HepG2 (cell line): ENCODE measurements around the gene UGGT1. TPM values are rescaled to one million over a fixed set of nuclear protein-coding genes. Genes with fewer than 3 reads are reported as not detected.

ENCODE experiments used
- ATRX ChIP-seq: sonication (generic); formaldehyde crosslinking; IDR thresholded peaks from 2 replicates; pipeline ENCODE4 v1.4.0; 2020; ENCODE audit warnings: missing genetic modification reagents, borderline replicate concordance
- CCDC6 ChIP-seq: sonication (generic); formaldehyde crosslinking; IDR thresholded peaks from 2 replicates; pipeline ENCODE4 v1.8.1; 2022; ENCODE audit warnings: mild to moderate bottlenecking, missing genetic modification reagents, moderate library complexity
- CREB1 ChIP-seq, 2 experiments: fragments of 450-650 bp in 1 of 2; IDR thresholded peaks; 2 replicates each; pipeline ENCODE4 v1.6.1; 2016 to 2017; ENCODE audit warnings: control low read depth in 1 of 2, mild to moderate bottlenecking in 1 of 2, missing compliant biosample characterization in 1 of 2, missing genetic modification characterization in 1 of 2
- HOXA3 ChIP-seq: sonication (generic); formaldehyde crosslinking; IDR thresholded peaks from 2 replicates; pipeline ENCODE4 v1.5.0; 2020; ENCODE audit warnings: missing genetic modification reagents
- MAFF ChIP-seq: IDR thresholded peaks from 2 replicates; pipeline ENCODE4 v1.6.1; 2011; ENCODE audit warnings: low read depth, low read length, improper control_type of control experiment
- PCBP2 ChIP-seq: fragments of 200-400 bp; formaldehyde crosslinking; optimal IDR thresholded peaks from 2 replicates; pipeline ENCODE3; 2018; ENCODE audit warnings: low read length, low read depth; ENCODE audit not compliant: poor library complexity, severe bottlenecking
- TAF15 ChIP-seq: fragments of 200-400 bp; formaldehyde crosslinking; IDR thresholded peaks from one replicate; pipeline ENCODE4 v1.6.1; 2018; ENCODE audit warnings: mild to moderate bottlenecking, low read depth, low read length; ENCODE audit not compliant: poor library complexity, severe bottlenecking
- ZFY ChIP-seq: sonication (generic); formaldehyde crosslinking; IDR thresholded peaks from 2 replicates; pipeline ENCODE4 v1.4.0; 2020; ENCODE audit warnings: missing genetic modification reagents
- ZNF20 ChIP-seq: sonication (generic); formaldehyde crosslinking; IDR thresholded peaks from 2 replicates; pipeline ENCODE4 v1.4.0; 2020; ENCODE audit warnings: mild to moderate bottlenecking, moderate library complexity, missing genetic modification reagents
- ZNF232 ChIP-seq: sonication (generic); formaldehyde crosslinking; IDR thresholded peaks from 2 replicates; pipeline ENCODE4 v1.4.0; 2020; ENCODE audit warnings: missing genetic modification reagents, borderline replicate concordance
- ZNF431 ChIP-seq: sonication (generic); formaldehyde crosslinking; IDR thresholded peaks from 2 replicates; pipeline ENCODE4 v1.9.0; 2022; ENCODE audit warnings: missing genetic modification reagents, low read depth, mild to moderate bottlenecking, borderline replicate concordance
- ZNF550 ChIP-seq: sonication (generic); formaldehyde crosslinking; IDR thresholded peaks from 2 replicates; pipeline ENCODE4 v1.4.0; 2020; ENCODE audit warnings: mild to moderate bottlenecking, missing genetic modification reagents, borderline replicate concordance
- ZNF552 ChIP-seq: sonication (generic); formaldehyde crosslinking; IDR thresholded peaks from 2 replicates; pipeline ENCODE4 v1.9.0; 2022; ENCODE audit warnings: missing genetic modification reagents, mild to moderate bottlenecking, borderline replicate concordance
- ZNF75D ChIP-seq: sonication (generic); formaldehyde crosslinking; IDR thresholded peaks from 2 replicates; pipeline ENCODE4 v1.8.1; 2023; ENCODE audit warnings: missing genetic modification reagents, mild to moderate bottlenecking, borderline replicate concordance
- ZNF792 ChIP-seq: IDR thresholded peaks from 2 replicates; pipeline ENCODE4 v1.6.1; 2016
- polyA plus RNA-seq, 8 experiments: library from polyadenylated mRNA; depleted of rRNA in 3 of 8; stranded (reverse) in 7 of 8; unstranded in 1 of 8; fragments of >200 nt; fragmentation: Illumina TruSeq in 4 of 8; extraction: Trizol in 4 of 8; gene quantifications; 2 replicates each; pipeline versions ENCODE4 v1.2.1 to v1.2.3, GENCODE V29; 2011 to 2016; ENCODE audit warnings: low read depth in 4 of 8, missing spikeins in 1 of 8, mixed read lengths in 1 of 8; ENCODE audit not compliant: insufficient read depth in 1 of 8
- total RNA-seq, 5 experiments: library from RNA; depleted of rRNA; stranded (reverse); fragments of >200 nt; fragmentation: Illumina TruSeq; extraction: Trizol; gene quantifications; 2 replicates each; pipeline ENCODE4 v1.2.3, GENCODE V29; 2016; ENCODE audit warnings: low read depth in 1 of 5
- TF ChIP-seq, protein P1 (sequence below): IDR thresholded peaks from 2 replicates; pipeline ENCODE4 v1.6.1; 2018; ENCODE audit warnings: missing genetic modification reagents
- TF ChIP-seq, protein P2 (sequence below): sonication (generic); formaldehyde crosslinking; IDR thresholded peaks from 2 replicates; pipeline ENCODE4 v1.5.0; 2020; ENCODE audit warnings: missing genetic modification reagents, mild to moderate bottlenecking, borderline replicate concordance
- TF ChIP-seq, protein P3 (sequence below): sonication (generic); formaldehyde crosslinking; conservative IDR thresholded peaks from 2 replicates; pipeline ENCODE4 v1.5.0; 2020; ENCODE audit warnings: missing genetic modification reagents
- TF ChIP-seq, protein P4 (sequence below): conservative IDR thresholded peaks from 2 replicates; pipeline ENCODE4 v1.6.1; 2018; ENCODE audit warnings: missing genetic modification reagents

Gene UGGT1
- total and polyA plus RNA-seq, 2 of the 13 experiments (the other 11 are each of a cell fraction or from before 2014, with no cell fraction given) = 35.8 to 83.2 TPM

DNA sequence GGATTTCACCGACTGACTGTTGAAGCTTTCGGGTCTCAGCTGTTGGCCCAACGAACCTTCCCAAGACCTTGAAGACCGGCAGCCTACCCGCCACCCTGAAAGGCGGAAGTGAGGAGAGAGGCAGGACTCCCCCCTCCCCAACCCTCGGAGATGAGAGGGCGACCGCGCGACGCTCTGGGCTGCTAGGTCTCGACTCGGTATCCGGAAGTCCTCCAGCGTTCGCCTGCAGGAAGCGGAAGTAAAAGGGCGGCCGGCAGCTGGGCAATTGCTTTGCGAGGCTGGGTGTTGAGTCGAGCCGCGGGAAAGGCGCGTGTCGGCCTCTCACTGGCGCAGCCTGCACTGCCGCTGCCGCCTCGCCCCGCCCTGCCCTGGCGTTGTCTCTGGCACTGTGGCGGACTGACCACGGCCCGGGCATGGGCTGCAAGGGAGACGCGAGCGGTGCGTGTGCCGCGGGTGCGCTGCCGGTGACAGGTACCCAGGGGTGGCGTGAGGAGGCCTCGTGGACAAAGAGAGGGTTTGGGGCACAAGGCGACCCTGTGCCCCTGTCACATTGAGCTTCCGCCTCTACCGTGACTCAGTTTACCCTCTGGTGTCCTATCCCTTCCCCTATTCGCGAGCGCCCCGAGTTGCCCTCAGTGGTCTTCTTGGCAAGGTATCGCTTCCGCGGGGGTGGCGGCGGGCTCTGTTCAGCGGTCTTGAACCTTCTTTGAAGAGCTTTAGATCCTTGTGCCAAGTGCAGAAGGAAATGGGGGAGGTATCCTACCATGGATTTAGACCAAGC lies at the start of gene UGGT1 (continued):
- TF ChIP-seq, protein P1, sequence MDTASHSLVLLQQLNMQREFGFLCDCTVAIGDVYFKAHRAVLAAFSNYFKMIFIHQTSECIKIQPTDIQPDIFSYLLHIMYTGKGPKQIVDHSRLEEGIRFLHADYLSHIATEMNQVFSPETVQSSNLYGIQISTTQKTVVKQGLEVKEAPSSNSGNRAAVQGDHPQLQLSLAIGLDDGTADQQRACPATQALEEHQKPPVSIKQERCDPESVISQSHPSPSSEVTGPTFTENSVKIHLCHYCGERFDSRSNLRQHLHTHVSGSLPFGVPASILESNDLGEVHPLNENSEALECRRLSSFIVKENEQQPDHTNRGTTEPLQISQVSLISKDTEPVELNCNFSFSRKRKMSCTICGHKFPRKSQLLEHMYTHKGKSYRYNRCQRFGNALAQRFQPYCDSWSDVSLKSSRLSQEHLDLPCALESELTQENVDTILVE = peak; percentile 91; the same call in 1 of the 2 replicates
- TF ChIP-seq ZNF75D = no peak
- TF ChIP-seq, protein P2, sequence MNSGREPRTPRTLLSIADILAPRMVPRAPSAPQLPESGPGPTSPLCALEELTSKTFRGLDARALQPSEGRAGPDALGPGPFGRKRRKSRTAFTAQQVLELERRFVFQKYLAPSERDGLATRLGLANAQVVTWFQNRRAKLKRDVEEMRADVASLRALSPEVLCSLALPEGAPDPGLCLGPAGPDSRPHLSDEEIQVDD (CRISPR knock-in tag) = peak; percentile 67; the same call in 1 of the 2 replicates
- TF ChIP-seq ZNF552 = peak; percentile 78
- peak; percentile 82; the same call in 1 of the 2 replicates for TF ChIP-seq ZNF232 (CRISPR knock-in tag)
- TF ChIP-seq, protein P3, sequence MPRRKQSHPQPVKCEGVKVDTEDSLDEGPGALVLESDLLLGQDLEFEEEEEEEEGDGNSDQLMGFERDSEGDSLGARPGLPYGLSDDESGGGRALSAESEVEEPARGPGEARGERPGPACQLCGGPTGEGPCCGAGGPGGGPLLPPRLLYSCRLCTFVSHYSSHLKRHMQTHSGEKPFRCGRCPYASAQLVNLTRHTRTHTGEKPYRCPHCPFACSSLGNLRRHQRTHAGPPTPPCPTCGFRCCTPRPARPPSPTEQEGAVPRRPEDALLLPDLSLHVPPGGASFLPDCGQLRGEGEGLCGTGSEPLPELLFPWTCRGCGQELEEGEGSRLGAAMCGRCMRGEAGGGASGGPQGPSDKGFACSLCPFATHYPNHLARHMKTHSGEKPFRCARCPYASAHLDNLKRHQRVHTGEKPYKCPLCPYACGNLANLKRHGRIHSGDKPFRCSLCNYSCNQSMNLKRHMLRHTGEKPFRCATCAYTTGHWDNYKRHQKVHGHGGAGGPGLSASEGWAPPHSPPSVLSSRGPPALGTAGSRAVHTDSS (CRISPR knock-in tag) = no peak
- peak; percentile 96 for TF ChIP-seq CCDC6 (CRISPR knock-in tag)
- TF ChIP-seq, protein P4, sequence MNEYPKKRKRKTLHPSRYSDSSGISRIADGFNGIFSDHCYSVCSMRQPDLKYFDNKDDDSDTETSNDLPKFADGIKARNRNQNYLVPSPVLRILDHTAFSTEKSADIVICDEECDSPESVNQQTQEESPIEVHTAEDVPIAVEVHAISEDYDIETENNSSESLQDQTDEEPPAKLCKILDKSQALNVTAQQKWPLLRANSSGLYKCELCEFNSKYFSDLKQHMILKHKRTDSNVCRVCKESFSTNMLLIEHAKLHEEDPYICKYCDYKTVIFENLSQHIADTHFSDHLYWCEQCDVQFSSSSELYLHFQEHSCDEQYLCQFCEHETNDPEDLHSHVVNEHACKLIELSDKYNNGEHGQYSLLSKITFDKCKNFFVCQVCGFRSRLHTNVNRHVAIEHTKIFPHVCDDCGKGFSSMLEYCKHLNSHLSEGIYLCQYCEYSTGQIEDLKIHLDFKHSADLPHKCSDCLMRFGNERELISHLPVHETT (CRISPR knock-in tag) = peak; percentile 94
- TF ChIP-seq ZNF431 (CRISPR knock-in tag) = peak; percentile 41; the same call in 1 of the 2 replicates
- no peak for TF ChIP-seq MAFF
- TF ChIP-seq HOXA3 (CRISPR knock-in tag) = peak; percentile 97
- TF ChIP-seq ATRX (CRISPR knock-in tag) = no peak
- peak; percentile 95 for TF ChIP-seq ZNF792 (CRISPR knock-in tag)
- peak; percentile 61 for TF ChIP-seq CREB1 (IDR thresholded peaks at IDR 0.05)
- peak; percentile 39; the same call in 1 of the 2 replicates for TF ChIP-seq CREB1 (CRISPR knock-in tag; IDR thresholded peaks at IDR 0.05)
- no peak for TF ChIP-seq PCBP2
- TF ChIP-seq TAF15 = no peak
- TF ChIP-seq ZNF20 = 0 out of 2 replicates have a peak, but pooled peaks have one; percentile 55
- 0 out of 2 replicates have a peak, but pooled peaks have one; percentile 38 for TF ChIP-seq ZNF550 (CRISPR knock-in tag)
- peak; percentile 92 for TF ChIP-seq ZFY
